Measurements from ENCODE around the gene MEIS2. TPM values are rescaled to one million over a fixed set of nuclear protein-coding genes. Genes with fewer than 3 reads are reported as not detected.

Gene MEIS2
- total RNA-seq, 5 donors from 2014 or later (not counting 1 experiment from before 2014, with no cell fraction given), result 0.38 to 0.54 TPM; not detected in 3

GRCh38 chr15:37004981-37005735, 95.2 kb downstream of the MEIS2 start:
- no peak for ATAC-seq (replicated peaks in 1 of 4)
- no peak overlapping the region for H3K4me3 Mint-ChIP-seq
- H3K27me3 Mint-ChIP-seq, result peaks cover 0 to 3% of the 10 kb centered on the region in 2 donors
- ChIA-PET POLR2A (no interaction called here), CTCF (no interaction called here)
- no peaks in the 10 kb centered on the region for H3K4me1 Mint-ChIP-seq
- no peaks in the 10 kb centered on the region for H3K4me1 ChIP-seq (ENCODE audit: control insufficient read depth in 1 of 2, extremely low read depth in 1 of 2, insufficient read depth in 2 of 2, low read length in 2 of 2)
- no peak overlapping the region for H3K4me3 ChIP-seq (ENCODE audit: control insufficient read depth in 1 of 2, extremely low read depth in 1 of 2, low read length in 1 of 2)
- no peaks in the 10 kb centered on the region for H3K36me3 Mint-ChIP-seq
- no peak for DNase-seq
- H3K9me3 Mint-ChIP-seq, result peaks cover 0 to 13% (median 0%) of the 10 kb centered on the region in 3 donors
- no peaks in the 10 kb centered on the region for H3K36me3 ChIP-seq (ENCODE audit: control insufficient read depth in 2 of 2, extremely low read depth in 1 of 2, insufficient read depth in 1 of 2, low read length in 1 of 2)
- H3K27ac Mint-ChIP-seq, result no peak overlapping the region
- H3K27me3 ChIP-seq (replicated peaks in 1 of 2; ENCODE audit: control insufficient read depth in 2 of 2, extremely low read depth in 1 of 2, insufficient read depth in 2 of 2, low read length in 1 of 2), result no peaks in the 10 kb centered on the region
- H3K27ac ChIP-seq (ENCODE audit: low read length), result no peak overlapping the region
- WGBS (ENCODE audit: insufficient coverage), result 59% methylated on average over 5 of the region's 8 CpGs
- H3K9me3 ChIP-seq, result no peaks in the 10 kb centered on the region

- Mint-ChIP-seq H3K4me3 (no peak overlapping the region), H3K9me3 (peaks cover 0 to 13% (median 0%) of the 10 kb centered on the region in 3 donors), H3K4me1 (no peaks in the 10 kb centered on the region), H3K27me3 (peaks cover 0 to 3% of the 10 kb centered on the region in 2 donors), H3K27ac (no peak overlapping the region), H3K36me3 (no peaks in the 10 kb centered on the region)
- 65% methylated on average over 4 of the region's 4 CpGs for WGBS (ENCODE audit: insufficient coverage)
- H3K36me3 ChIP-seq (ENCODE audit: control insufficient read depth in 2 of 2, extremely low read depth in 1 of 2, insufficient read depth in 1 of 2, low read length in 1 of 2), result no peaks in the 10 kb centered on the region
- no peaks in the 10 kb centered on the region for H3K9me3 ChIP-seq
- ChIA-PET POLR2A (no interaction called here), CTCF (no interaction called here)
- no peak overlapping the region for H3K27ac ChIP-seq (ENCODE audit: low read length)
- ATAC-seq (replicated peaks in 1 of 4) (no peak), DNase-seq (no peak)
- no peaks in the 10 kb centered on the region for H3K27me3 ChIP-seq (replicated peaks in 1 of 2; ENCODE audit: control insufficient read depth in 2 of 2, extremely low read depth in 1 of 2, insufficient read depth in 2 of 2, low read length in 1 of 2)
- no peak overlapping the region for H3K4me3 ChIP-seq (ENCODE audit: control insufficient read depth in 1 of 2, extremely low read depth in 1 of 2, low read length in 1 of 2)
- no peaks in the 10 kb centered on the region for H3K4me1 ChIP-seq (ENCODE audit: control insufficient read depth in 1 of 2, extremely low read depth in 1 of 2, insufficient read depth in 2 of 2, low read length in 2 of 2)
Observed at GRCh38 chr15:37004373-37004869, 95.9 kb downstream of the MEIS2 start.

GRCh38 chr15:37002041-37002672, 98.2 kb downstream of the MEIS2 start:
- no peaks in the 10 kb centered on the region for H3K36me3 Mint-ChIP-seq
- no peak overlapping the region for H3K4me3 ChIP-seq (ENCODE audit: control insufficient read depth in 1 of 2, extremely low read depth in 1 of 2, low read length in 1 of 2)
- no peak overlapping the region for H3K27ac ChIP-seq (ENCODE audit: low read length)
- H3K27me3 Mint-ChIP-seq, result peaks cover 3 to 4% of the 10 kb centered on the region in 2 donors
- CTCF ChIA-PET, result no interaction called here
- 75% methylated on average over 2 of the region's 4 CpGs for WGBS (ENCODE audit: insufficient coverage)
- H3K9me3 ChIP-seq, result no peaks in the 10 kb centered on the region
- POLR2A ChIA-PET, result no interaction called here
- H3K4me1 Mint-ChIP-seq, result no peaks in the 10 kb centered on the region
- H3K9me3 Mint-ChIP-seq, result peaks cover 0 to 13% (median 0%) of the 10 kb centered on the region in 3 donors
- no peak for ATAC-seq (replicated peaks in 1 of 4)
- H3K27me3 ChIP-seq (replicated peaks in 1 of 2; ENCODE audit: control insufficient read depth in 2 of 2, extremely low read depth in 1 of 2, insufficient read depth in 2 of 2, low read length in 1 of 2), result no peaks in the 10 kb centered on the region
- no peak for DNase-seq
- H3K4me3 Mint-ChIP-seq, result no peak overlapping the region
- H3K27ac Mint-ChIP-seq, result no peak overlapping the region
- no peaks in the 10 kb centered on the region for H3K36me3 ChIP-seq (ENCODE audit: control insufficient read depth in 2 of 2, extremely low read depth in 1 of 2, insufficient read depth in 1 of 2, low read length in 1 of 2)
- H3K4me1 ChIP-seq (ENCODE audit: control insufficient read depth in 1 of 2, extremely low read depth in 1 of 2, insufficient read depth in 2 of 2, low read length in 2 of 2), result no peaks in the 10 kb centered on the region

GRCh38 chr15:37001417-37001816, 98.9 kb downstream of the MEIS2 start:
- Mint-ChIP-seq H3K27ac (no peak overlapping the region), H3K36me3 (no peaks in the 10 kb centered on the region), H3K9me3 (peaks cover 0 to 13% (median 0%) of the 10 kb centered on the region in 3 donors), H3K27me3 (peaks cover 3 to 4% of the 10 kb centered on the region in 2 donors), H3K4me3 (no peak overlapping the region), H3K4me1 (no peaks in the 10 kb centered on the region)
- ATAC-seq (replicated peaks in 1 of 4), result no peak
- no peak for DNase-seq
- ChIA-PET CTCF (no interaction called here), POLR2A (no interaction called here)
- Histone ChIP-seq H3K27me3 (replicated peaks in 1 of 2; ENCODE audit: control insufficient read depth in 2 of 2, extremely low read depth in 1 of 2, insufficient read depth in 2 of 2, low read length in 1 of 2) (no peaks in the 10 kb centered on the region), H3K4me3 (ENCODE audit: control insufficient read depth in 1 of 2, extremely low read depth in 1 of 2, low read length in 1 of 2) (no peak overlapping the region), H3K9me3 (no peaks in the 10 kb centered on the region), H3K36me3 (ENCODE audit: control insufficient read depth in 2 of 2, extremely low read depth in 1 of 2, insufficient read depth in 1 of 2, low read length in 1 of 2) (no peaks in the 10 kb centered on the region), H3K27ac (ENCODE audit: low read length) (no peak overlapping the region), H3K4me1 (ENCODE audit: control insufficient read depth in 1 of 2, extremely low read depth in 1 of 2, insufficient read depth in 2 of 2, low read length in 2 of 2) (no peaks in the 10 kb centered on the region)

- H3K36me3 Mint-ChIP-seq, result no peaks in the 10 kb centered on the region
- no peak for ATAC-seq (replicated peaks in 1 of 4)
- H3K27me3 Mint-ChIP-seq, result peaks cover 3 to 4% of the 10 kb centered on the region in 2 donors
- no peaks in the 10 kb centered on the region for H3K27me3 ChIP-seq (replicated peaks in 1 of 2; ENCODE audit: control insufficient read depth in 2 of 2, extremely low read depth in 1 of 2, insufficient read depth in 2 of 2, low read length in 1 of 2)
- POLR2A ChIA-PET, result interaction anchor here in 1 of 2 donors (0.5 kb wide), 1 partner anchor 72 kb away, joined by 3 read pairs; no protein-coding TSS in a partner anchor
- no peaks in the 10 kb centered on the region for H3K4me1 Mint-ChIP-seq
- H3K36me3 ChIP-seq (ENCODE audit: control insufficient read depth in 2 of 2, extremely low read depth in 1 of 2, insufficient read depth in 1 of 2, low read length in 1 of 2), result no peaks in the 10 kb centered on the region
- H3K4me1 ChIP-seq (ENCODE audit: control insufficient read depth in 1 of 2, extremely low read depth in 1 of 2, insufficient read depth in 2 of 2, low read length in 2 of 2), result no peaks in the 10 kb centered on the region
- CTCF ChIA-PET, result no interaction called here
- no peaks in the 10 kb centered on the region for H3K9me3 ChIP-seq
- H3K27ac Mint-ChIP-seq, result no peak overlapping the region
- WGBS (ENCODE audit: insufficient coverage), result no CpG with 5 or more reads among the region's 1 CpG
- H3K27ac ChIP-seq (ENCODE audit: low read length), result no peak overlapping the region
- H3K4me3 Mint-ChIP-seq, result no peak overlapping the region
- H3K9me3 Mint-ChIP-seq, result peaks cover 0 to 13% (median 0%) of the 10 kb centered on the region in 3 donors
- DNase-seq, result no peak
- H3K4me3 ChIP-seq (ENCODE audit: control insufficient read depth in 1 of 2, extremely low read depth in 1 of 2, low read length in 1 of 2), result no peak overlapping the region
Observed at GRCh38 chr15:36999778-37000177, 100.6 kb downstream of the MEIS2 start.

- Histone ChIP-seq H3K27ac (ENCODE audit: low read length) (no peak overlapping the region), H3K27me3 (replicated peaks in 1 of 2; ENCODE audit: control insufficient read depth in 2 of 2, extremely low read depth in 1 of 2, insufficient read depth in 2 of 2, low read length in 1 of 2) (no peaks in the 10 kb centered on the region), H3K4me3 (ENCODE audit: control insufficient read depth in 1 of 2, extremely low read depth in 1 of 2, low read length in 1 of 2) (no peak overlapping the region), H3K4me1 (ENCODE audit: control insufficient read depth in 1 of 2, extremely low read depth in 1 of 2, insufficient read depth in 2 of 2, low read length in 2 of 2) (no peaks in the 10 kb centered on the region), H3K9me3 (no peaks in the 10 kb centered on the region), H3K36me3 (ENCODE audit: control insufficient read depth in 2 of 2, extremely low read depth in 1 of 2, insufficient read depth in 1 of 2, low read length in 1 of 2) (no peaks in the 10 kb centered on the region)
- H3K4me1 Mint-ChIP-seq, result no peaks in the 10 kb centered on the region
- peaks cover 0 to 9% (median 0%) of the 10 kb centered on the region in 3 donors for H3K9me3 Mint-ChIP-seq
- no peak overlapping the region for H3K4me3 Mint-ChIP-seq
- ChIA-PET POLR2A (no interaction called here), CTCF (interaction anchor here in 1 of 2 donors (0.6 kb wide), 1 partner anchor 93 kb away, joined by 4 read pairs; no protein-coding TSS in a partner anchor)
- 92% methylated on average over 2 of the region's 4 CpGs for WGBS (ENCODE audit: insufficient coverage)
- H3K36me3 Mint-ChIP-seq, result no peaks in the 10 kb centered on the region
- ATAC-seq (replicated peaks in 1 of 4), result no peak
- no peak for DNase-seq
- H3K27me3 Mint-ChIP-seq, result peaks cover 0 to 4% of the 10 kb centered on the region in 2 donors
- H3K27ac Mint-ChIP-seq, result no peak overlapping the region
Observed at GRCh38 chr15:36996538-36997181, 103.7 kb downstream of the MEIS2 start.

Data from T-cell (primary cell).